ENCODE results near the gene PBXIP1. TPM values are rescaled to one million over a fixed set of nuclear protein-coding genes. Genes with fewer than 3 reads are reported as not detected.

Gene PBXIP1
- total and polyA plus RNA-seq, 2 of the 13 experiments (the other 11 are each of a cell fraction or from before 2014, with no cell fraction given) = 16.3 to 31.9 TPM

DNA sequence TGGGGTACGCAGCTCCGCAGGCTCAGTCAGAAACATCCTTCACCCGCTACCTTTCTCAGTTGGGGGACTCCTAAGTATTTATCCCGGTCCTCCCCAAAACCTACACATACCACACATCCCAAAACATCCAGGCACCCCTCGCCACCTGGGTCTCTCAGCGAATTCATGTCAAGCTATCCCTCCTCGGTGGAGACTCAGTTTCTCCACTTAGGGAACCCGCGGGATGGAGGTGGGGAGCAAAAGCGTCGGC, 45.5 kb upstream of the PBXIP1 start (continued):
- TF ChIP-seq, protein P1, sequence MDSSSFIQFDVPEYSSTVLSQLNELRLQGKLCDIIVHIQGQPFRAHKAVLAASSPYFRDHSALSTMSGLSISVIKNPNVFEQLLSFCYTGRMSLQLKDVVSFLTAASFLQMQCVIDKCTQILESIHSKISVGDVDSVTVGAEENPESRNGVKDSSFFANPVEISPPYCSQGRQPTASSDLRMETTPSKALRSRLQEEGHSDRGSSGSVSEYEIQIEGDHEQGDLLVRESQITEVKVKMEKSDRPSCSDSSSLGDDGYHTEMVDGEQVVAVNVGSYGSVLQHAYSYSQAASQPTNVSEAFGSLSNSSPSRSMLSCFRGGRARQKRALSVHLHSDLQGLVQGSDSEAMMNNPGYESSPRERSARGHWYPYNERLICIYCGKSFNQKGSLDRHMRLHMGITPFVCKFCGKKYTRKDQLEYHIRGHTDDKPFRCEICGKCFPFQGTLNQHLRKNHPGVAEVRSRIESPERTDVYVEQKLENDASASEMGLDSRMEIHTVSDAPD (CRISPR knock-in tag; IDR thresholded peaks at IDR 0.05) = no peak
- TF ChIP-seq PITX1 (CRISPR knock-in tag; IDR thresholded peaks at IDR 0.05) (no peak), HIVEP1 (CRISPR knock-in tag; IDR thresholded peaks at IDR 0.05) (no peak), CCDC6 (CRISPR knock-in tag; IDR thresholded peaks at IDR 0.05) (no peak), NR2F6 (IDR thresholded peaks at IDR 0.05) (no peak), NR2F6 (CRISPR knock-in tag; IDR thresholded peaks at IDR 0.05) (no peak), SP5 (CRISPR knock-in tag; IDR thresholded peaks at IDR 0.05; ENCODE audit: borderline replicate concordance, low read depth) (no peak), SP140L (CRISPR knock-in tag; IDR thresholded peaks at IDR 0.05; ENCODE audit: borderline replicate concordance) (no peak), BORCS8-MEF2B (CRISPR knock-in tag; IDR thresholded peaks at IDR 0.05) (no peak), PPARG (CRISPR knock-in tag; conservative IDR thresholded peaks at IDR 0.05) (no peak), EED (CRISPR knock-in tag; IDR thresholded peaks at IDR 0.05) (no peak), ZSCAN31 (CRISPR knock-in tag; IDR thresholded peaks at IDR 0.05; ENCODE audit: low read depth) (no peak), KLF11 (CRISPR knock-in tag; IDR thresholded peaks at IDR 0.05) (no peak), ZFY (CRISPR knock-in tag; IDR thresholded peaks at IDR 0.05) (no peak), RFXANK (CRISPR knock-in tag; IDR thresholded peaks at IDR 0.05) (no peak), ERF (CRISPR knock-in tag; IDR thresholded peaks at IDR 0.05) (no peak), ZNF430 (CRISPR knock-in tag; IDR thresholded peaks at IDR 0.05) (0 out of 2 replicates have a peak, but pooled peaks have one; percentile 2)
- TF ChIP-seq, protein P2, sequence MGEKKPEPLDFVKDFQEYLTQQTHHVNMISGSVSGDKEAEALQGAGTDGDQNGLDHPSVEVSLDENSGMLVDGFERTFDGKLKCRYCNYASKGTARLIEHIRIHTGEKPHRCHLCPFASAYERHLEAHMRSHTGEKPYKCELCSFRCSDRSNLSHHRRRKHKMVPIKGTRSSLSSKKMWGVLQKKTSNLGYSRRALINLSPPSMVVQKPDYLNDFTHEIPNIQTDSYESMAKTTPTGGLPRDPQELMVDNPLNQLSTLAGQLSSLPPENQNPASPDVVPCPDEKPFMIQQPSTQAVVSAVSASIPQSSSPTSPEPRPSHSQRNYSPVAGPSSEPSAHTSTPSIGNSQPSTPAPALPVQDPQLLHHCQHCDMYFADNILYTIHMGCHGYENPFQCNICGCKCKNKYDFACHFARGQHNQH (CRISPR knock-in tag; IDR thresholded peaks at IDR 0.05) = no peak
- TF ChIP-seq, protein P3, sequence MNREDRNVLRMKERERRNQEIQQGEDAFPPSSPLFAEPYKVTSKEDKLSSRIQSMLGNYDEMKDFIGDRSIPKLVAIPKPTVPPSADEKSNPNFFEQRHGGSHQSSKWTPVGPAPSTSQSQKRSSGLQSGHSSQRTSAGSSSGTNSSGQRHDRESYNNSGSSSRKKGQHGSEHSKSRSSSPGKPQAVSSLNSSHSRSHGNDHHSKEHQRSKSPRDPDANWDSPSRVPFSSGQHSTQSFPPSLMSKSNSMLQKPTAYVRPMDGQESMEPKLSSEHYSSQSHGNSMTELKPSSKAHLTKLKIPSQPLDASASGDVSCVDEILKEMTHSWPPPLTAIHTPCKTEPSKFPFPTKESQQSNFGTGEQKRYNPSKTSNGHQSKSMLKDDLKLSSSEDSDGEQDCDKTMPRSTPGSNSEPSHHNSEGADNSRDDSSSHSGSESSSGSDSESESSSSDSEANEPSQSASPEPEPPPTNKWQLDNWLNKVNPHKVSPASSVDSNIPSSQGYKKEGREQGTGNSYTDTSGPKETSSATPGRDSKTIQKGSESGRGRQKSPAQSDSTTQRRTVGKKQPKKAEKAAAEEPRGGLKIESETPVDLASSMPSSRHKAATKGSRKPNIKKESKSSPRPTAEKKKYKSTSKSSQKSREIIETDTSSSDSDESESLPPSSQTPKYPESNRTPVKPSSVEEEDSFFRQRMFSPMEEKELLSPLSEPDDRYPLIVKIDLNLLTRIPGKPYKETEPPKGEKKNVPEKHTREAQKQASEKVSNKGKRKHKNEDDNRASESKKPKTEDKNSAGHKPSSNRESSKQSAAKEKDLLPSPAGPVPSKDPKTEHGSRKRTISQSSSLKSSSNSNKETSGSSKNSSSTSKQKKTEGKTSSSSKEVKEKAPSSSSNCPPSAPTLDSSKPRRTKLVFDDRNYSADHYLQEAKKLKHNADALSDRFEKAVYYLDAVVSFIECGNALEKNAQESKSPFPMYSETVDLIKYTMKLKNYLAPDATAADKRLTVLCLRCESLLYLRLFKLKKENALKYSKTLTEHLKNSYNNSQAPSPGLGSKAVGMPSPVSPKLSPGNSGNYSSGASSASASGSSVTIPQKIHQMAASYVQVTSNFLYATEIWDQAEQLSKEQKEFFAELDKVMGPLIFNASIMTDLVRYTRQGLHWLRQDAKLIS (CRISPR knock-in tag; IDR thresholded peaks at IDR 0.05) = no peak
- TF ChIP-seq, protein P4, sequence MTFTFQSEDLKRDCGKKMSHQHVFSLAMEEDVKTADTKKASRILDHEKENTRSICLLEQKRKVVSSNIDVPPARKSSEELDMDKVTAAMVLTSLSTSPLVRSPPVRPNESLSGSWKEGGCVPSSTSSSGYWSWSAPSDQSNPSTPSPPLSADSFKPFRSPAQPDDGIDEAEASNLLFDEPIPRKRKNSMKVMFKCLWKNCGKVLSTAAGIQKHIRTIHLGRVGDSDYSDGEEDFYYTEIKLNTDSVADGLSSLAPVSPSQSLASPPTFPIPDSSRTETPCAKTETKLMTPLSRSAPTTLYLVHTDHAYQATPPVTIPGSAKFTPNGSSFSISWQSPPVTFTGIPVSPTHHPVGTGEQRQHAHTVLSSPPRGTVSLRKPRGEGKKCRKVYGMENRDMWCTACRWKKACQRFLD (CRISPR knock-in tag; IDR thresholded peaks at IDR 0.05; ENCODE audit: borderline replicate concordance) = no peak; the same call in 1 of the 2 replicates
- TF ChIP-seq, protein P5, sequence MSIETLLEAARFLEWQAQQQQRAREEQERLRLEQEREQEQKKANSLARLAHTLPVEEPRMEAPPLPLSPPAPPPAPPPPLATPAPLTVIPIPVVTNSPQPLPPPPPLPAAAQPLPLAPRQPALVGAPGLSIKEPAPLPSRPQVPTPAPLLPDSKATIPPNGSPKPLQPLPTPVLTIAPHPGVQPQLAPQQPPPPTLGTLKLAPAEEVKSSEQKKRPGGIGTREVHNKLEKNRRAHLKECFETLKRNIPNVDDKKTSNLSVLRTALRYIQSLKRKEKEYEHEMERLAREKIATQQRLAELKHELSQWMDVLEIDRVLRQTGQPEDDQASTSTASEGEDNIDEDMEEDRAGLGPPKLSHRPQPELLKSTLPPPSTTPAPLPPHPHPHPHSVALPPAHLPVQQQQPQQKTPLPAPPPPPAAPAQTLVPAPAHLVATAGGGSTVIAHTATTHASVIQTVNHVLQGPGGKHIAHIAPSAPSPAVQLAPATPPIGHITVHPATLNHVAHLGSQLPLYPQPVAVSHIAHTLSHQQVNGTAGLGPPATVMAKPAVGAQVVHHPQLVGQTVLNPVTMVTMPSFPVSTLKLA (IDR thresholded peaks at IDR 0.05) = no peak
- TF ChIP-seq, protein P6, sequence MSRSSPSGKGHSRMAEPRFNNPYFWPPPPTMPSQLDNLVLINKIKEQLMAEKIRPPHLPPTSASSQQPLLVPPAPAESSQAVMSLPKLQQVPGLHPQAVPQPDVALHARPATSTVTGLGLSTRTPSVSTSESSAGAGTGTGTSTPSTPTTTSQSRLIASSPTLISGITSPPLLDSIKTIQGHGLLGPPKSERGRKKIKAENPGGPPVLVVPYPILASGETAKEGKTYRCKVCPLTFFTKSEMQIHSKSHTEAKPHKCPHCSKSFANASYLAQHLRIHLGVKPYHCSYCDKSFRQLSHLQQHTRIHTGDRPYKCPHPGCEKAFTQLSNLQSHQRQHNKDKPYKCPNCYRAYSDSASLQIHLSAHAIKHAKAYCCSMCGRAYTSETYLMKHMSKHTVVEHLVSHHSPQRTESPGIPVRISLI (CRISPR knock-in tag; IDR thresholded peaks at IDR 0.05; ENCODE audit: borderline replicate concordance) = no peak
